Measurements from ENCODE around the gene SLC38A6. TPM values are rescaled to one million over a fixed set of nuclear protein-coding genes. Genes with fewer than 3 reads are reported as not detected.
"Not testable (repeated sequence)": the region's sequence is repeated elsewhere in the genome, so short reads cannot be mapped to it uniquely, and the experiment has no call there.

Gene SLC38A6
- total RNA-seq, 1 experiment from 2014 or later = 4.2 TPM

- Histone ChIP-seq H3K27me3 (no peaks in the 10 kb centered on the region), H3K36me3 (no peaks in the 10 kb centered on the region), H3K9me3 (no peaks in the 10 kb centered on the region), H3K4me3 (no peak overlapping the region)
- DNase-seq = peak; percentile 6
Observed at GRCh38 chr14:61076556-61076955, 95.5 kb downstream of the SLC38A6 start.

GRCh38 chr14:61077437-61077836, 96.4 kb downstream of the SLC38A6 start:
- no peak overlapping the region for H3K4me3 ChIP-seq
- H3K36me3 ChIP-seq = no peaks in the 10 kb centered on the region
- H3K27me3 ChIP-seq = no peaks in the 10 kb centered on the region
- no peak for DNase-seq
- H3K9me3 ChIP-seq = no peaks in the 10 kb centered on the region

DNA sequence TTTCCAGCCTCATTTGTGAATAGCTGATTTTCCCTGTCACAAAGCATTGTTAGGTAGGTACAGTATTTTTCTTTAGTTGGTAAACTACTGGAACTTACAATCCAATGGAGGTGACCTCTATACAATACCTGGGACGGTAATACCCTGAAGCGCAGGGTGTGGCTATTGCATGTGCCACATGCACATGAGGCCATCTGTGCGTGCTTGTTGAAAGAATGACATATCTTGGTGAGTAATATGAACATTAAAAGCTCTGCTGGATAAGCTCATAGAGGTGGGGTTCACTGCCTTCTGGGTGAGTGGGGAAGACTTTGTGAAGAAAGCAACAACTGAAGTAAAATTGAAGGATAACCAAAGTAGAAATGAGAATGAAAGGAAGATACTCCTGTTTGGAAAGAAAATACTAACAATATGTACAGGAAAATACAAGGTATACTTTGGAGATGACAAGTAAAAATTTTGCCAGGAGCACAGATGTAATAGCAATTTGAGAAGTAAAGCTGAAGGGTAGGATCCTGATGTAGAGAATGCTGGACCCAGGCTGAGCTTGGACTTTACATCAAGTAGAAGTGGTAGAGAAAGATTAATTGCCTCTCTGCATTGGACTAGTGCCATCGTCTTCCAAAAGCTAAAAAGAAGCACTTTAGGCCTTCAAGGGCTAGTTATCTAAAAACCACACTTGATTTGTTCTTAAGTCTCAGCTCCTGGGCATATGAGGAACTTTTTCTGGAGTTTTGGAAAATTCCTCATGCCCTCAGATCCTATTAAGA, 97.1 kb downstream of the SLC38A6 start:
- no peaks in the 10 kb centered on the region for H3K27me3 ChIP-seq
- no peak for DNase-seq
- no peaks in the 10 kb centered on the region for H3K36me3 ChIP-seq
- no peaks in the 10 kb centered on the region for H3K9me3 ChIP-seq
- no peak overlapping the region for H3K4me3 ChIP-seq

- no peak for DNase-seq
- Histone ChIP-seq H3K36me3 (no peaks in the 10 kb centered on the region), H3K9me3 (no peaks in the 10 kb centered on the region), H3K27me3 (no peaks in the 10 kb centered on the region), H3K4me3 (no peak overlapping the region)
Observed at GRCh38 chr14:61080591-61081010, 99.6 kb downstream of the SLC38A6 start.

GRCh38 chr14:61088081-61088480, 107.0 kb downstream of the SLC38A6 start:
- no peak for DNase-seq
- H3K36me3 ChIP-seq = no peaks in the 10 kb centered on the region
- no peaks in the 10 kb centered on the region for H3K27me3 ChIP-seq
- H3K9me3 ChIP-seq = no peaks in the 10 kb centered on the region
- H3K4me3 ChIP-seq = no peak overlapping the region

- Histone ChIP-seq H3K9me3 (no peaks in the 10 kb centered on the region), H3K36me3 (no peaks in the 10 kb centered on the region), H3K4me3 (no peak overlapping the region), H3K27me3 (no peaks in the 10 kb centered on the region)
- DNase-seq = no peak
Observed at GRCh38 chr14:61089126-61089750, 108.2 kb downstream of the SLC38A6 start.

DNA sequence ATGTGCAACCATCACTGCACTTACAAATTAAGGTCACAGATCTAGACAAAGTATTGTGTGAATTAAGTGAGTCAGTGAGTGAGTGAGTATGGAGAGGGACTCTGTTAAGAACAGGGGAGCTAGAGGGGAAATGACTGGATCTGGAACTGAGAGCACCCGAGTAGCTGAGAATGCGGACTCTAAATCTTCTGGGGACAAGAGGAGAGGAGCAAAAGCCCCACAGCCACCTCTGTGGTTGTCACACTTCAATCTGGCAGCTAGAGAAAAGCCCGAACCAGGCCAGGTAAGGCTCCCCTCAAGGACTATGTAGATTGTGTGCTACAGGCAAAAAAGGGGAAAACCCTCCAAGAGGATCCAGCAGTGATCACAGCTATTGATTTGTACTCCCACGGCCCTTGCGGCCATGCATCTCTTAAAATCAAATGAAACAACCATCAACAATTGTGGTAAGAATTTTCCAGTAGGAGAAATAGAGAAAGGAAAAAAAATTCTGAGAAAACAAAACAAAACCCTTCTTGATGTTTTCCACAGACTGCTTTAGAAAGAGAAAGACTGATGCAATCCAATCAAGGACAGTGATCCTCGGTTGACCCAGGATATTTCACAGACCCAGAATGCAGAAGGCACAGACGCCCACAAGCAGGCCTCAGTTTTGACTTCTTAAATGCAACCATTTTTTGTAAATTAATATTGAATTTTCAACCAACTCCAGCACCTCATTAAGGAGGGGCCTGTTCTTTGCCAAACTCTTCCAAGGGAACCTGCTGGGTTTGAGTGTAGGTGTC, 109.6 kb downstream of the SLC38A6 start:
- Histone ChIP-seq H3K36me3 (no peaks in the 10 kb centered on the region), H3K9me3 (no peaks in the 10 kb centered on the region), H3K4me3 (no peak overlapping the region), H3K27me3 (no peaks in the 10 kb centered on the region)
- no peak for DNase-seq

- no peak for DNase-seq
- Histone ChIP-seq H3K4me3 (no peak overlapping the region), H3K36me3 (no peaks in the 10 kb centered on the region), H3K9me3 (no peaks in the 10 kb centered on the region), H3K27me3 (no peaks in the 10 kb centered on the region)
Observed at GRCh38 chr14:61091657-61092273, 110.7 kb downstream of the SLC38A6 start.

GRCh38 chr14:61098096-61098495, 117.1 kb downstream of the SLC38A6 start:
- not testable (repeated sequence) for H3K27me3 ChIP-seq, DNase-seq, H3K4me3 ChIP-seq, H3K36me3 ChIP-seq, H3K9me3 ChIP-seq

DNA sequence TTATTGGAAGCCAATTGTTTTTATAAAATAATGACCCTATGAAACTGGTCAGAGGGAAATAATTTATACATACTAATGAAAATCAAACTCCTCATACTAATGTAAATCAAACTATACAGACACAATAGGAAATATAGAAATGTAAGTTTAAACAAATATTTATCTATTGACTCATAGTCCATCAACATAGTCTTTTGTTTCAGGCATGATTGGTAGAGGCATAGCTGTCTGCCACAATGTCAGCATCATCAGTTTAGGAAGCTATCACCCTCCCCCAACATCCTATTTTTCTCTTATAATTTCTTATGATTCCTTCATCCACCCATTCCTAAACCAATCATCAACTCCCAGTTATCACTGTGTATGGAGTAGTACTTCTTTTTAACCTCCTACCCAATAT, 117.7 kb downstream of the SLC38A6 start:
- Histone ChIP-seq H3K4me3 (no peak overlapping the region), H3K27me3 (no peaks in the 10 kb centered on the region), H3K36me3 (no peaks in the 10 kb centered on the region; the same call in 1 of the 2 replicates), H3K9me3 (no peaks in the 10 kb centered on the region)
- DNase-seq = no peak

DNA sequence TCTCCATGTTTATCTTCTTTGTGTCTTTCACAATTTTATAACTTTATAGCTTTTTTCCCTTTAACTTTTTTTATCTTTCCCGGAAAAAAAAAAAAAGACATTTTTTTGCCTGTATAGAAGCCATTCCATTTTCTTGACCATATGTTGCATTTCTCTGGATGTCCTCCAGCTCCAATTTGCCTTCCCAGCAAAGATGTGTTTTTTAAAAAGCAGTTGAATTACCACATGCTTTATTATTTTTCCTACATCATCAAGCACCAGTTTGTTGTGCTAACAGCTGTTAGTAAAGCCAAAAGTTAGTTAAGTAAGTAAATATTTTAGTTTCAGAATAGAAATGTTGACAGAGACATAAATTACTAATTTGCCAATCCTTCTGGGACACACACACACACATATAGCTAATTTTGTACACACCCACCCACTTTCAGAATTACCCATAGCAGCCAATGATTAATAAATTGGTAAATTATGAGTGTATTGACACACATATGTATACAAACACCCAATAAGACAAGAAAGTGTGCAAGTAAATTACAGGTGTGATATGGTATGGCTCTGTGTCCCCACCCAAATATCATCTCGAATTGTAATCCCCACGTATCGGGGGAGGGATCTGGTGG, 118.3 kb downstream of the SLC38A6 start:
- H3K27me3 ChIP-seq = no peaks in the 10 kb centered on the region
- no peak for DNase-seq
- peaks cover 2% of the 10 kb centered on the region; the same call in 1 of the 2 replicates for H3K9me3 ChIP-seq
- no peak overlapping the region for H3K4me3 ChIP-seq
- peaks cover under 1% of the 10 kb centered on the region; the same call in 1 of the 2 replicates for H3K36me3 ChIP-seq

DNA sequence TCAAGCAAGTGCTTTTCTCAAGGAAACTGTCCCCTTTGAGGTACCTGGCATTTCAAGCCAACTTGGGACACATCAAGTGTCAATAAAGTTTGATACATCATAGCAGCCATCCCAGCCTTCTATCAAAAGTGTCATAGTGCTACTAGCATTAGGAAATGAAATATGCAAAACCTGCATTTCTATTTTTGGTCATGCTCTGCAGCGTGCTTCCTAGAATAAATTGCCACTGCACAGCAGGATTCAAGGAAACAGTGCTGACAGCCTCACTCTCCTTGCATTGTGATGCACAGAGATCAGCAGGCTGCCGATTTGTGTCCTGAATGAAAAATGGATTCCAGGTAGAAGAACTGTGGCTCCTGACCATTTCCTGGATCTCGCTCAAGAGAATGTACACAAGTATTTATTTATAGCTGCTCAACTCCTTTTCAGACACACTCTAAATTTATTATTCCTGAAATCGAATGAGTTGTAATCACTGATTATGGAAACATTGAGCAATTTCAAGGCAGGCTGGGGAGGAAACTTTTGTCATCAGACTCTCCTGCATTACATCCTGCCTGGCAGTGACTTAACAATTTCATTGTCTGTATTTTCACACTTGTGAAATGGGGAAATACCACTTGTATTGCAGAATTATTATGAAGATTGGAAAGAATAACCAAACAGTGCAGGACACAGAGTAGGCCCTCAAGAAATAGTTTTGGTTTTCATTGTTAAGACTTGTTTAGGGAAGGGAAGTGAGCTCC, 120.9 kb downstream of the SLC38A6 start:
- Histone ChIP-seq H3K4me3 (no peak overlapping the region), H3K36me3 (peaks cover 3% of the 10 kb centered on the region; the same call in 1 of the 2 replicates), H3K9me3 (peaks cover 3% of the 10 kb centered on the region; the same call in 1 of the 2 replicates), H3K27me3 (no peaks in the 10 kb centered on the region)
- no peak for DNase-seq

Other genes with a start within 250 kb of the SLC38A6 start
- 32.4 and 45.7 TPM in 2 replicates for gene MNAT1, start 246.5 kb upstream of the SLC38A6 start, total RNA-seq (2014; rRNA removed; shearing (Covaris generic); ENCODE audit: low replicate concordance)
- 13.3 and 22.5 TPM in 2 replicates for gene TRMT5, start 166 bp upstream of the SLC38A6 start, total RNA-seq (2014; rRNA removed; shearing (Covaris generic); ENCODE audit: low replicate concordance)

Data from MG63 (cell line).